ENCODE measurements around the gene BANP.
"Not testable (repeated sequence)": the region's sequence is repeated elsewhere in the genome, so short reads cannot be mapped to it uniquely, and the experiment has no call there.

The BANP gene

DNA sequence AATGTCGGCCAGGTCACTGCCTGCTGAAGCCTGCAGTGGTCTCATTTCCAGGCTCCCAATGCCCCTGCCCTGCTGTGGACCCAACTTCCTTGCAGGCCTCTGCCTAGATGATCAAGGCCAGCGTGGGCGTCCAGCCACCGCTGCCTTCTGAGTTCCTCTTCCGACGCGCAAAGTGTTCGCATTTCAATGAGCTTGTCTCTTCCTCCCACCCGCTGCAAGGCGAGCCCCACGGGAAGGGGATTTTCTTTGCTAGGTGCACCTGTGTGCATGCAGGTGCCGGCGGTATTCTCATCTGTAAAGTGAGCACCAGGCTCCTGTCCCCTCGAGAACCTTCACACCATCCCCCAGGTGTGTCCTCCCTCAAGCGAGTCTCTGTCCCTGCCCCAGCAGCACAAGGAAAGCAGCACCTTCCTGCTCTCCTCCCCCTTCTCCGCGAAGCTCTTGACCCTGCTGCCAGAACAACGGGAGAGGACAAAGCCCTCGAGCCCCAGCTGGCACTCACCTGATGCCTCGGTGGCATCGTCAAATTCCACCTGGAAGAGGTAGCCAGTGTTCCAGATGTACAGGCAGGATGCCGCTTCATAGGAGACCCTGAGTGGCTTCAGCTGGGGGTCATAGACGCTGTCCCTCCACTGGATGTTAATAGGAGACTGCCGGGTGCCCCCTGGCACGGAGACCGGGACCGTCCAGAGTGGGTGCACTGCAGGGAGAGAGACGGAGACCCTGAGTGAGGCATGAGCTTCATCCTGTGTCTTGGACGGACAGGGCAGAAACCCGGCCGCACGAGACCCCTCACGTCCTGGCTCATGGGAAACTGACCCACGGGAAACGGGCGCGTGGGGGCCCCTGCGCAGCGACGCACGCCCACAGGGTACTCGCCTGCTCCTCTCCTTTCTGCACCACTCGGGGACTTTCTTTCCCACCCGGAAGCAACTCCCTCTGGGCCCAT lies 24.7 kb upstream of the BANP start:
- no peak for DNase-seq (ENCODE audit: low spot score)

DNA sequence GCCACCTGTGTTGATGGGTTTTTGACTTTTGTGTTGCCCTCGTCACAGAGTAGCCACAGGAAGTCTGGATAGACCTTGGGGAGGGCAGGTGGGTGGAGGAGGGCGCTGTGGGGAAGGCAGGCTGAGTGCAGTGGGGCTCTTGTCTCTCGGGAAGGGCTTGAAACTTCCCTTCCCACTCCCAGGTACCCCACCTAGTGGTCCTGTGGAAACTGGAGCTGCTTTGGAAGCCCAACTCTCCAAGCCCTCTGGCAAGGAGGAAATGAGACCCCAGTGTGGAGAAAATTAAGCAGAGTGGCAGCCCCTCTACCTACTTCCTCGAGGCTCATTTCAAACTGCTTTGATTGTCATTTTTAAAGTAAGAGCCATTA lies 24.1 kb upstream of the BANP start:
- DNase-seq (ENCODE audit: low spot score), result no peak

DNA sequence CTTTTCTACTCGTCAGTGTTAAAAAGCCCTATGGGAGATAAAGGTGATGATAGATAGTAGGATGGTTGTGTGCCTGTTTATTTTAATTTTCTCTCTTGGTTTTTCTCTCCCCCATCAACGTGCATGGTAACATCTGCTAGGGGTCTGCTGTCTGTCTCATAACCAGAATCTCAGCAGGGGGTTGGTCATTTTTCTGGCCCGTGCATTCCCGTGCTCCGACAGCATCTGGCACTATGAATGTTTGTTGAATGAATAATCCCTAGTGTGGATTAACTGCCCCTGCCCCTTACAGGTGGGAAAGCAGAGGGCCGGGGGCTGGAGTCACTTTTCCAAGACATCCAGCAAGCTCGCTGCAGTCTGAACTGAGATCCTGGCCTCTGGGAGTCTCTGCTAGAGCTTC lies 21.2 kb upstream of the BANP start:
- DNase-seq (ENCODE audit: low spot score), result no peak

DNA sequence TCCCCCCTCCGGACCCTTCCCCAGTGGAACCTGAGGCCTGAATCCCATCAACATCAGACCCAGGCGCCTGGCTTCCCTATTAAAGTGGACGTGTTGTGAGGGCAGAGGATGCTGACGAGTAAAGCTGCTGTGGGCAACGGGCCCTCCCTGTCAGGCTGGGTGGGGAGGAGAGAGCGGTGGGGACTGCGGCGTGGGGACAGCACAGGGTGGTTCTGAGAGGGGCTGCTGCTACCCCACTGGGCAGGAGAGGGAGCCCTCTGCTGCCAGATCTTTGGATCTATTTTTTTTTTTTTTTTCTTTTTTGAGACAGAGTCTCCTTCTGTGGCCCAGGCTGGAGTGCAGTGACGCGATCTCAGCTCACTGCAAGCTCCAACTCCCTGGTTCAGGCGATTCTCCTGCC lies 20.8 kb upstream of the BANP start:
- no peak for DNase-seq (ENCODE audit: low spot score)

DNA sequence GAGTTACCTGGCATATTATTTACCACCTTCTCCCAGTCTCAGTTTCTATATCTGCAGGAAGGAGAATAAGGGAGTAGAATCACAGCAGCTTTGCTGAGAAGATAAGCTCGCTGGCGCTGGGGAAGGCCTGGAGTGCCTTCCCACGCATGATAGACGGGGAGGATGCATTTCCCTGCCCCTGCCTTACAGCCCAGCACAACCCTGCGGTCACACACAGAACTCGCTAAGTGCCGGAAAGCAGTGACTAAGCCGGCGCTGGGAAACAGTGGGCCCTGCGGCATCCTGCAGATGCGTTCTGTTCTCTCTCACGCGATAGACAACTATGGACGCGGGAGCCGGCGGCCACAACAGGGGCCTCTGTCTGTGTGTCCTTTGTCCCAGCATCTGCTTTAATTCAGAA lies 19.7 kb upstream of the BANP start:
- no peak for DNase-seq (ENCODE audit: low spot score)

DNA sequence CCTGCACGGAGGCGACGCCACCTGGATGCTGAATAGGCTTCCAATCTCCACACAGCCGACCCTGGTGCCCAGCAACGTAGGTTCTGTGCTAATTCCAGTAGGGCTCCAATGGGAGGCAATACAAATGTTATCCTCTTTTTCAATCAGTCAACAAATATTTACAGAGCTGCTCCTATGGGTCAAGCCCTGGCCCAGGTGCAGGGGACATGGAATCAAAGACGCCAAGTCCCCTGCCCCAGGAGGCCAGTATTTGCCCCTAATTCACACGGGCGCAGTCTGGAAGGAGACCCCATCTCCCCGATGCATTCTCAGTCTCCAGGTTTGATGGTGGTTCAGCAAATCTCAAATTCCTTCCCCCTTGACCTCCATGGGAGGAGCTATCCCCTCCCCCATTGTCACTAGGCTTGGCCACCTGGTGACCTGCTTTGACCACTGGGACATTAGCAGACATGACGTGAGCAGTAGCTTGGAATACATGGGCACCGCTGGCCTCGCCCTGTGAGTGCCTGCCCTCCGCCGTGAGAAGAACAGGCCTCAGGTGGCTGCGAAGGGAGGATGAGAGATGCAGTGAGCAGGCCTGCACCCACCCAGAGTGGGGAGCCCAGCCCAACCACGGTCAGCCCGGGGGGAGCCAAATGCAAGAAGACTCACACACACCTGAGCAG lies 18.6 kb upstream of the BANP start:
- DNase-seq (ENCODE audit: low spot score), result not testable (repeated sequence)

DNA sequence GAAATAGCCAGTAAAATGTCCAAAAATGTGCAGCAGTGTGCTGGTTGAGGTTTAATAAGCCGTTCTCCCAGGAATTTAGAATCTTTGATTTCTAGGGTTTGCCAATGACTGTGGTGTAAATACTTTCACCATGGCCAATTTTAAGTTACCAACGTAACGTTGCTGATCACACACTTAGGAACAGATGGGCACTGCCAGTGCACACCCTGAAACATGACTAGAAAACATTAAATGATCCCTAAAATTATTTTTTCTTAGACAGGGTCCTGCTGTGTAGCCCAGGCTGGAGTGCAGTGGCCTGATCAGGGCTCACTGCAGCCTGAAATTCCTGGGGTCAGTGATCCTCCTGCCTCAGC lies 18.1 kb upstream of the BANP start:
- no peak for DNase-seq (ENCODE audit: low spot score)

DNA sequence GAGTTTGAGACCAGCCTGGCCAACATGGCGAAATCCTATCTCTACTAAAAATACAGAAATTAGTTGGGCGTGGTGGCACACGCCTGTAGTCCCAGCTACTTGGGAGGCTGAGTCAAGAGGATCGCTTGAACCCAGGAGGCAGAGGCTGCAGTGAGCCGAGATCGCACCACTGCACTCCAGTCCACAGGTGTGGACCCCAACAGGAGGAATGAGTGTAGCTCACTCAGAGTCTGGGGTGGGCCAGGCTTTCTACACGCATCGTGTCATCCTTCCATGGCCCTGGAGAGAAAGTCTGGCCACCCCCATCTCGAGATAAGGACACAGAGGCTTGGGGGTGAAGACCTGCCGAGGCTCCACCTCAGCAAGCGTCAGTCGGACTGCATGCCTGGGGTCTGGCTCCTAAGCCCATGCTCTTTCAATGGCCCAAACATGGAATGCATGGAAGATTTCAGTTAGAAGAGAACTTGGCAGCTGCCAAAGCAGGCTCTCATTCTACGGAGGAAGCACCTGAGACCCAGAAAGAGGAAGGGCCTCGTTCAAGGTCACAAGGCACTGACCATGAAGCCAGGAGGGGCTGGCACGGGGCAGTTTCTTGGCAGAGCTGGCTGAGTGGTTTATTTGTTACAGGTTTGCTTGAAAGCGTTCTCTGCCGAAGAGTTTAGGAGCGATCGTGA lies 16.3 kb upstream of the BANP start:
- DNase-seq (ENCODE audit: low spot score), result not testable (repeated sequence)

DNA sequence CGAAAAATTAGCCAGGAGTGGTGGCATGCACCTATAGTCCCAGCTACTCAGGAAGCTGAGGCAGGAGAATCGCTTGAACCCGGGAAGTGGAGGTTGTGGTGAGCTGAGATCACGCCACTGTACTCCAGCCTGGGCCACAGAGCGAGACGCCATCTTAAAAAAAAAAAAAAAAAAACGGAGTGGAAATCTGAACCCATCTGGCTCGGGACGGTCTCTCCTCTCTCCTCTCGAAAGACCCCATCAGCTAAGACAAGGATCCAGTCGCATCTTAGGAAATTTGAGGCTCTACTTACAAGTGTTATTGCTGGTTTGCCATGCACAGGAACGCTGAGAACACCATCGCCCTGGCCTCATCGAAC lies 15.2 kb upstream of the BANP start:
- not testable (repeated sequence) for DNase-seq (ENCODE audit: low spot score)

DNA sequence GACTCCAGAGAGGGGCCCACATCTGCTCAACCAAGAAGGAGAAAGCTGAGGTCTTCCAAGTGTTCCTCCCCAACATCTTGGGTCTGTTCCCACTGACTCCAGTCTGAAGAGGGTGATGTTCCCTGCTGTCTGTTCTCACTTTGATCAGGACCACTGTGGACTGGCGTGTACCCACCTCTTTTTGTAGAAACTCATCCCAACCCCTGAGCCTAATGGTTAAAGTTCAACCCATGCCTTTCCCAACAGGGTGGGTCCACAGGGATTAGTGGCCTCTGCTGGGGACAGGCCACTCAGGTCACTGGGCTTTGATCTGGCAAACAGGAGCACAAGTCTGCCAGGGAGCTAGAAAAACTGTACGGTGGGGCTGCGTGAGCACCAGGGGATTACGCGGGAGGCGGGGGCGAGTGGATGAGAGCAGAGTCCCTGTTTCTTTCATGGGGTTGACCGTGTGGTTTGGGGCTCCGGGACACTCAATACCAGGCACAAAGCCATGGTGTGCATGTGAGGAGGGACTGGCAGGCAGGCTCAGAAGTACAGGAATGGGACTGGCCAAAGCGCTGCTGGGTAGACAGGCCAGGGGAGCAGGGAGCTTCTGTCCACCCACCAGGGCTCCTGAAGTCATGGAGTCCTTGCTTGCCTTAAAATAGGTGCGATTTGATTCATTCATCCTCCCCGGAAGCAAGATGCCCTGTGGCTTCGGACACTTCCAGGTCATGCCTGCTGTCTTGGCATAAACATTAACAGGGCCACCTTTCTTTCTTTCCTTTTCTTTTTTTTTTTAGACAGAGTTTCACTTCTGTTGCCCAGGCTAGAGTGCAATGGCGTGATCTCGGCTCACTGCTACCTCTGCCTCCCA lies 14.6 kb upstream of the BANP start, which contains the start of gene CA5A:
CA5A (minus strand) TSS at position 155 of the 856 bp plus-strand sequence; CDS start at position 76, 79 bp downstream.
- DNase-seq (ENCODE audit: low spot score), result no peak

DNA sequence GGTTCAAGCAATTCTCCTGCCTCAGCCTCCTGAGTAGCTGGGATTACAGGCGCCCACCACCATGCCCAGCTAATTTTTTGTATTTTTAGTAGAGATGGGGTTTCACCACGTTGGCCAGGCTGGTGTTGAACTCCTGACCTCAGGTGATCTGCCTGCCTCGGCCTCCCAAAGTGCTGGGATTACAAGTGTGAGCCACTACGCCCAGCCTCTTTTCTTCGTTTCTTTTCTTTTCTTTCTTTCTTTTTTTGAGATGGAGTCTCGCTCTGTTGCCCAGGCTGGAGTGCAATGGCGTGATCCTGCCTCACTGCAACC lies 14.0 kb upstream of the BANP start:
- DNase-seq (ENCODE audit: low spot score), result not testable (repeated sequence)

DNA sequence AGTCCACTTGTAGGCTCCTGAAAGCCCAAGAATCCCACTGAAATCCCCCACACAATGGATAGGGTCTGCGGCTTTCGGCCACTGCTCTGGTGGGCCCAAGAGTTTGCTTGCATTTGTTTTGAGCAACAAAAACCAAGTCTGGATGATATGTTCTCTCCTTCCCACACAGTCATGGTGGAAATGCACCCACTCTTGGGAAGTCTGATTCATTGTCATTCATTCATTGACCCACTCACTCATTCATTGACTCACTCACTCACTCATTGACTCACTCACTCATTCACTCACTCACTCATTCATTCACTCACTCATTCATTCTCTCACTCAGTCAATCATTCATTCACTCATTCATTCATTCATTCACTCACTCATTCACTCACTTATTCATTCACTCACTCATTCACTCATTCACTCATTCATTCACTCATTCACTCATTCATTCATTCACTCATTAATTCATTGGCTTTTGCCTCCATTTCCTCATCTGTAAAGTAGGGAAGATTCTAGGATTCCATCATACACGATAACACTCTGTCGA lies 12.8 kb upstream of the BANP start:
- no peak for DNase-seq (ENCODE audit: low spot score)

DNA sequence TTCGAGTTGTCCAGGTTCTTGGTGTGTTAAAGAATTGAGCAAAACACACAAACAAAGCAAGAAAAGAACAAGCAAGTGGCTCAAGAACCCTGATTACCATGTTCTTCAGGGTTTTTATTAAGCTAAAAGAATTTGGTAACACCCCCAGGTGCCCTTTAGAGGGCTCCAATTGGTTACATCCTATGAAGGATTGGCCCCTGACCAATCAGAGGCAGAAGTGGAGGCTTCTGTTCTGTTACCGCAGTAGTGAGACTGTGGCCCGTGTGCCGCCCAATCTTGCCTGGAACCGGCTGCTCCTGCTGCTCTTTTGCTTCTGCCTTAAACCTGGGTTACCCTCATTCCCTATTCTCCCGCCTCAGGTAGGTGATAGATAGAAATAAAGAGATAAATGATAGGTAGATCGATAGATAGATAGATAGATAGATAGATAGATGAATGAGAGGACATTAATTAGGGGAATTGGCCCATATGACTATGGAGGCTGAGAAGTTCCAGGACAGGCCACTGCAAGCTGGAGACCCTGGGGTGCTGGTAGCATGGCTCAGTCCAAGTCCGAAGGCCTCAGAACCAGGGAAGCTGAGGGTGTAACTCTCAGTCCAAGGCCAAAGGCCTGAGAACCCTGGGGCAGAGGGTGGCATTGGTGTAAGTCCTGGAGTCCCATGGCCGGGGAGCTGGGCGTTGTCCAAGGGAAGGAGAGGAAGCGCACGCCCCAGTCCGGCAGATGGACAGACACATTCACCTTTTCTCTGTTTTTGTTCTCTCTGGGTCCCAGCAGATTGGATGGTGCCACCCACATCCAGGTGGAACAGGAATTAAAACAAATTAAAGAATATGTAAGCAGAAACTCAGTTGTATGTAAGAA lies 11.4 kb upstream of the BANP start:
- no peak for DNase-seq (ENCODE audit: low spot score)

DNA sequence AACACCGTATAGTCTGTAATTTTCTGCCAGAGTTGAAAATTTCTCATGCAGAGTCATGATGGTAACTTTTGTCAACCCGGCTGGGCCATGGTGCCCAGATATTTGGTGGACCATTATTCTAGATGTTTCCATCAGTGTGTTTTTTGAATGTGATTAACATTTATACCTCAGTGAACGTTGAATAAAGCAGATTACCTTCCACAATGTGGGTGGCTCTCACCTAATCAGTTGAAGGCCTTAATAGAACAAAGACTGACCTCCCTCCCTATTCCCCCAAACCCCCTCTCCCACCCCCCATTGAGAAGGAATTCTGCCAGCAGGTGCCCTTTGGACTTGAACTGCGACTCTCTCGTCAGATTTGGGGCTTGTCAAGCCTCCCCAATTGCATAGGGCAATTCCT lies 8.6 kb upstream of the BANP start:
- DNase-seq (ENCODE audit: low spot score), result no peak

DNA sequence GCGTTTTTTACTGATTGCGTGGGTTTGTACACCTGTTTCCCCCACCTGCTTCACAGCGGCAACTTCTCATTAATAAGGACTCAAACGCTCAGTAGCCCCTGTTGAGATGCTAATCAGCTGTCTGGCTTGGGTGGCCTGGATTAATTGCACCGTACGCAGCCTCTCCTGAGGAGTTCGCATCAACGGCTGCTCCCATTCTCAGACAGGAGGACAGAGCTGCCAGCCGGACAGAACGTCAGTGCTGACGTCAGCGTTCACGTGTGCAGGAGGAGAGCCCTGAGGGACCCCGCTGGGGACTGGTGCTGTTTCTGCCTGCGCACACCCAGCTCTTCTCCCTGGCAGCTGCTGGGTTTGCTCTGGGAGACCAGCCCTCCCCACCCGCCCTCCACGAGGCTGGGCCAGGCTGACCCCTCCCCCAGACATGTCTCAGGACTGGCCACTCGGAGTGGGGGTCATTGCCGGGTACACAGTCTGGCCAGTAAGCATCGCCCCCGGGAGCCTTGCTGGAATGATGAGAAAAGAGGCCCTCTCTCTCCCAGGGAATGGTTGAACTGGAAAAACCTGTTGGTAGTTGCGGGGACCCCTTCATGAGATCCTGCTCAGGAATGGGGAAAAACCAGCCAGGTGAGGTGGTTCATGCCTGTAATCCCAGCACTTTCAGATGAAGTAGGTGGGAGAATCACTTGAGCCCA lies 5.7 kb upstream of the BANP start:
- no peak for DNase-seq (ENCODE audit: low spot score)

DNA sequence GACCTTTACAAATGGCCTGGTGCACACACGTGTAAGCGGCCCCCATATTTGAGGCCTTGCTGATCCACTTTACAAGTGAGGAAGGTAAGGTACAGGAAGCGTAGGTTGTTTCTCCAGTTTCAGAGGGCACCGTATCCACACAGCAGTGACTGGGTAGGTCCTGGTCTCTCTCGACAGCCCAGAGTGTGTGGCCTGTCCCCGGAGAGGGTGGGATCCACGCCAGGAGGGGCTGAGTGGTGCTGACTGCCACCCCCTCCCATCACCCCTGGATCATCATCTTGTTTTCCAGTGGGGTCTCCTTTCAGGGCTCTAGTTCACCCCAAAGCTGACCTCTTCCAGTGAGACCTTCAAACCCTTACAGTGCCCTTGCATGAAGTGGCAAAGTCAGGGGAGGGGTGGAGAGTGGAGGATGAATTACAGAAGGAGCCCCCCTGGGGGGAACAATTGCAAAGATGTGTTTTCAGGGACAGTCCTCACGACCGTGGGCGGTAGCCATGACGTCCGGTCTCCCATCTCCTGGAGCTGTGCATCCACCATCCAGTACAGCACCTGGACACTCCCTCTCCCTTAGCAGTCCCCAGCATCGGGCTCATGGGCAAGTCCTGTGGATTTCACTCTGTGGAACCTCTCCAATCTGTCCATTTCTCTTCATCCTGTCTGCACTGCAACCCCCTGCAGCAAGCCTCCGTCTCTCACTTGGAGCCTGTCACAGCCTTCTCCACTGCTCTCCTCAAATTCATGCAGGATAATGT lies 4.5 kb upstream of the BANP start:
- no peak for DNase-seq (ENCODE audit: low spot score)

DNA sequence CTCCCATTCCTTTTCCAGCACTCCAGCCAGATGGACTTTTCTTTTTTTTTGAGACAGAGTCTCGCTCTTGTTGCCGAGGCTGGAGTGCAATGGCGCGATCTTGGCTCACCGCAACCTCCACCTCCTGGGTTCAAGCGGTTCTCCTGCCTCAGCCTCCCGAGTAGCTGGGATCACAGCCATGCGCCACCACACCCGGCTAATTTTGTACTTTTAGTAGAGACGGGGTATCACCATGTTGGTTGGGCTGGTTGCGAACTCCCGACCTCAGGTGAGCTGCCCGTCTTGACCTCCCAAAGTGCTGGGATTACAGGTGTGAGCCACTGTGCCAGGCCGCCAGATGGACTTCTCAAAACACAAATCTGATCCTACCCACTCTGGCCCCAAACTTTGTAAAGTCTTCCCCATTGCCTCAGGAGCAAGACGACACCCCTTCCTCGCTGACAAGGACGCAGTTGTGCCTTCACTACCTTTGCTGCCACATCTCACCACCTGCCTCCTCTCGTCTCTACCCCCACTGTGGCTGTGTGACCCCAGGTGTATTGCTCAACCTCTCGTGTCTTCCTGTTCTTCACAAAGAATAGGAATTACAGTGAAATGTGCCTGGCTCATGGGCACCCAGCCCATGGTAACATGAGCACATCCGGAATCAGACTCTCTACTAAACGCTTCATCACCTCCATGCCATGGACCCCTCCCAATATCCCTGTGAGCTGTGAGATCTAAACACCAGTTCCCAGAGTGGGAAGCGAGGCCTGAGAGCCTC lies 3.7 kb upstream of the BANP start:
- DNase-seq (ENCODE audit: low spot score), result no peak

DNA sequence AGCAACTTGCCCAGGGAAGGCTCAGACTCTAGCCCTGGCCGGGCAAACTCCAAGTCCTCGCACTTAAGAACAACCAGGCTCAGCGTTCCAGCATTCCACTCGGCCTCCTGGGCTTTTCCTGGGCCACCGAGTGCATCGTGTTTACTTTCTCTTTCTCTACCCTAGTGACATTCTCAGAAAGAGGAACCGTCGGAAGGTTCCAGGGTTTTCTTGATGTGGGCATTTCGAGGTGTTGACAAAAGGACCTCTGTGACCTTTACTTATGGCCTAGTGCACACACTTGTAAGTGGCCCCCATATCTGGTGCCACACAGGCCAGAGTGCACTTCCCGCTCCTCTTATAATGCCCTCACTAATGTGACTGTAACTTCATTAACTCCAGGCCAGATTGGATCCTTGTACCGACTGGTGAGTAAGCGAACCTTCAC lies 3.1 kb upstream of the BANP start:
- no peak for DNase-seq (ENCODE audit: low spot score)

DNA sequence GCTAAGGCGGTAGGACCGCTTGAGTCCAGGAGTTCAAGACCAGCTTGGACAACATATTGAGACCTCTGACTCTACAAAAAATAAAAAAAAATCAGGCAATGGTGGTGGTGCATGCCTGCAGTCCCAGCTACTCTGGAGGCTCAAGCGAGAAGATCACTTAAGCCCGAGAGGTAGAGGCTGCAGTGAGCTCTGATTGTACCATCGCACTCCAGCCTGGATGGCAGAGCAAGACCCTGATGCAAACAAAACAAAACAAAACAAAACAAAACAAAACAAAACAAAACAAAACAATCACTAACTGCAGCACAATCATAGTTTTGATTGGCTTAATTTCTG lies 2.5 kb upstream of the BANP start:
- no peak for DNase-seq (ENCODE audit: low spot score)
